Activated CD8-positive, alpha-beta T cell treated with anti-CD3 and anti-CD28 coated beads, Interleukin-2, amount 10 ng/mL, durations not matched to agents 7 days and 5 days (primary cell): ENCODE measurements around the gene KCTD19. TPM values are rescaled to one million over a fixed set of nuclear protein-coding genes. Genes with fewer than 3 reads are reported as not detected.

Source experiments
- total RNA-seq, 2 experiments: library from RNA; stranded (reverse); gene quantifications; one replicate each; pipeline ENCODE4 v1.2.3, GENCODE V29; 2021

The KCTD19 gene
- total RNA-seq, 2 experiments from 2014 or later = 0.65 to 1.1 TPM

Other genes with a start within 250 kb of the KCTD19 start
- 10 to 100 TPM; 16.5 TPM for gene PHAF1, start 216.8 kb downstream of the KCTD19 start, total RNA-seq
- gene B3GNT9, start 175.7 kb downstream of the KCTD19 start, total RNA-seq = 1 to 10 TPM; 6.6 to 7.2 TPM
- 10 to 100 TPM; 39.2 to 40.7 TPM for gene TRADD, start 166.8 kb downstream of the KCTD19 start, total RNA-seq
- 10 to 100 TPM; 22.7 to 24.8 TPM for gene FBXL8, start 166.8 kb downstream of the KCTD19 start, total RNA-seq
- gene HSF4, start 162.0 kb downstream of the KCTD19 start, total RNA-seq = 10 to 100 TPM; 31.5 to 34.4 TPM
- gene NOL3, start 156.2 kb downstream of the KCTD19 start, total RNA-seq = 1 to 10 TPM; 7.4 to 8.2 TPM
- gene MATCAP1, start 142.8 kb downstream of the KCTD19 start, total RNA-seq = 10 to 100 TPM; 43.3 to 48.2 TPM
- gene EXOC3L1, start 136.6 kb downstream of the KCTD19 start, total RNA-seq = not detected
- 100 to 1,000 TPM; 134 to 138 TPM for gene E2F4, start 134.6 kb downstream of the KCTD19 start, total RNA-seq
- gene ELMO3, start 127.6 kb downstream of the KCTD19 start, total RNA-seq = 1 to 10 TPM; 7.2 to 8.0 TPM
- gene TMEM208, start 99.6 kb downstream of the KCTD19 start, total RNA-seq = 10 to 100 TPM; 33.7 TPM
- 100 to 1,000 TPM in 1 of 2 experiments, 10 to 100 TPM in 1; 93.4 to 101 TPM for gene FHOD1, start 79.3 kb downstream of the KCTD19 start, total RNA-seq
- gene SLC9A5, start 77.8 kb downstream of the KCTD19 start, total RNA-seq = 1 to 10 TPM; 3.1 to 4.1 TPM
- 10 to 100 TPM; 13.6 to 16.3 TPM for gene PLEKHG4, start 47.2 kb downstream of the KCTD19 start, total RNA-seq
- not detected for gene LRRC36, start 74 bp upstream of the KCTD19 start, total RNA-seq
- not detected for gene TPPP3, start 66.8 kb upstream of the KCTD19 start, total RNA-seq
- gene ZDHHC1, start 89.7 kb upstream of the KCTD19 start, total RNA-seq = under 1 TPM in 1 of 2 experiments, not detected in 1; 0.26 TPM
- gene HSD11B2, start 104.4 kb upstream of the KCTD19 start, total RNA-seq = not detected
- 10 to 100 TPM; 52.7 to 58.1 TPM for gene ATP6V0D1, start 154.4 kb upstream of the KCTD19 start, total RNA-seq
- not detected for gene AGRP, start 156.8 kb upstream of the KCTD19 start, total RNA-seq
- gene RIPOR1, start 202.1 kb upstream of the KCTD19 start, total RNA-seq = 10 to 100 TPM; 10.6 to 13.7 TPM
- 10 to 100 TPM; 77.4 to 79.8 TPM for gene CTCF, start 235.8 kb upstream of the KCTD19 start, total RNA-seq